Bronchial epithelial cell (primary cell): ENCODE data around the gene KCNAB3. TPM values are rescaled to one million over a fixed set of nuclear protein-coding genes. Genes with fewer than 3 reads are reported as not detected.

Source experiments
- DNase-seq: peaks from one replicate; pipeline ENCODE4 v3.0.0-alpha.2; 2010; ENCODE audit warnings: low read depth
- FAIRE-seq: peaks from 2 replicates; lab custom pipeline; 2011; peaks lifted over from hg19 to GRCh38; lab: Jason Lieb, UNC
- H3K27me3 ChIP-seq: 2 replicates; pipeline ENCODE4 v1.5.1; 2011; ENCODE audit warnings: low read length; ENCODE audit not compliant: control insufficient read depth, insufficient read depth
- H3K36me3 ChIP-seq: 2 replicates; pipeline ENCODE4 v1.5.1; 2011; ENCODE audit warnings: low read length; ENCODE audit not compliant: control insufficient read depth, insufficient read depth
- H3K4me3 ChIP-seq: 2 replicates; pipeline ENCODE4 v1.5.1; 2011; ENCODE audit warnings: mild to moderate bottlenecking, low read depth, low read length, control low read depth
- total RNA-seq: library from RNA; depleted of rRNA; stranded (reverse); fragments of >200 nt; gene quantifications from 2 replicates; pipeline ENCODE4 v1.2.1, GENCODE V29; 2014
- TF ChIP-seq, protein P1 (sequence below): IDR thresholded peaks from 2 replicates; pipeline ENCODE4 v1.5.1; 2011; ENCODE audit warnings: mild to moderate bottlenecking, moderate library complexity, low read length, control low read depth, inconsistent platforms; ENCODE audit not compliant: insufficient read depth, severe bottlenecking

Gene KCNAB3
- total RNA-seq, 1 donor from 2014 or later, result 0.79 TPM

DNA sequence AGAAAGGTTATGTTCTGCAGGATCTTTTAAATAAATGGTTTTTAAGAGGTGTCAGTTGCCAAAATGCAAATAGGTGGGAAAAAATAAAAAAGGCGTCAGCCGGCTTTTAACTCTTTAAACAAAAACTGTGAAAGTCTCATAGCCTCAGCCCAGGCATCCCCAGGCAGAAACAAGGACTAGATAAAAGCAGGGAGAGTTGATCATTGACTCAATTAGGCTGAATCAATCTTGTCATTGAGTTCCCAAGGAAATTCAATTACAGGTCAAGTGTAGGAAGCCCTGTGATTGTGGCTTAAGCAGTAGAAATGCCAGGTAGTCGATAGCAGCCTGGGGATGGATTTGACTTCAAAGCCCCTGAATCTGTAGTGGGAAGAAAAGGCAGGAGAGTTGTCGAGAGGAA is 42.0 kb upstream of the KCNAB3 start:
- no peaks in the 10 kb centered on the region for H3K27me3 ChIP-seq
- TF ChIP-seq, protein P1, sequence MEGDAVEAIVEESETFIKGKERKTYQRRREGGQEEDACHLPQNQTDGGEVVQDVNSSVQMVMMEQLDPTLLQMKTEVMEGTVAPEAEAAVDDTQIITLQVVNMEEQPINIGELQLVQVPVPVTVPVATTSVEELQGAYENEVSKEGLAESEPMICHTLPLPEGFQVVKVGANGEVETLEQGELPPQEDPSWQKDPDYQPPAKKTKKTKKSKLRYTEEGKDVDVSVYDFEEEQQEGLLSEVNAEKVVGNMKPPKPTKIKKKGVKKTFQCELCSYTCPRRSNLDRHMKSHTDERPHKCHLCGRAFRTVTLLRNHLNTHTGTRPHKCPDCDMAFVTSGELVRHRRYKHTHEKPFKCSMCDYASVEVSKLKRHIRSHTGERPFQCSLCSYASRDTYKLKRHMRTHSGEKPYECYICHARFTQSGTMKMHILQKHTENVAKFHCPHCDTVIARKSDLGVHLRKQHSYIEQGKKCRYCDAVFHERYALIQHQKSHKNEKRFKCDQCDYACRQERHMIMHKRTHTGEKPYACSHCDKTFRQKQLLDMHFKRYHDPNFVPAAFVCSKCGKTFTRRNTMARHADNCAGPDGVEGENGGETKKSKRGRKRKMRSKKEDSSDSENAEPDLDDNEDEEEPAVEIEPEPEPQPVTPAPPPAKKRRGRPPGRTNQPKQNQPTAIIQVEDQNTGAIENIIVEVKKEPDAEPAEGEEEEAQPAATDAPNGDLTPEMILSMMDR, result no peak
- H3K36me3 ChIP-seq, result no peaks in the 10 kb centered on the region
- no peak overlapping the region for H3K4me3 ChIP-seq
- DNase-seq (no peak), FAIRE-seq (no peak)

DNA sequence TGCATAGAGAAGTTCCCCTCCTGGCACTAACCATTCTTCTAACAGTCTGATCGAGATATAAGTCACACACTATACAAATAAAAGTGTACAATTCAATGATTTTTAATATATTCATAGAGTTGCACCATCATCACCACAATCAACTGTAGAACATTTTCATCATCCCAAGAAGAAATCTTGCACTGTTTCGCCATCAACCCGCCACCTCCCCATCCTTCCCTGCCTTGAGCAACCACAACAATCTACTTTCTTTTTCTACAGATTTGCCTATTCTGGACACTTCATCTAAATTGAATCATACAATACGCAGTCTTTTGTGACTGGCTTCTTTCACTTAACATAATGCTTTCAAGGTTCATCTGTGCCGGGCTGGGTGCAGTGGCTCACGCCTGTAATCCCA is 39.8 kb upstream of the KCNAB3 start:
- no peak overlapping the region for H3K4me3 ChIP-seq
- H3K36me3 ChIP-seq, result no peaks in the 10 kb centered on the region
- DNase-seq (no peak), FAIRE-seq (no peak)
- no peaks in the 10 kb centered on the region for H3K27me3 ChIP-seq
- TF ChIP-seq, protein P1, result no peak

GRCh38 chr17:7967751-7968150 is 38.1 kb upstream of the KCNAB3 start:
- H3K27me3 ChIP-seq, result no peaks in the 10 kb centered on the region
- H3K4me3 ChIP-seq, result no peak overlapping the region
- no peak for FAIRE-seq
- no peaks in the 10 kb centered on the region for H3K36me3 ChIP-seq
- no peak for DNase-seq
- TF ChIP-seq, protein P1, result no peak

GRCh38 chr17:7961421-7961820 is 31.8 kb upstream of the KCNAB3 start:
- FAIRE-seq, result no peak
- Histone ChIP-seq H3K36me3 (no peaks in the 10 kb centered on the region), H3K4me3 (no peak overlapping the region), H3K27me3 (no peaks in the 10 kb centered on the region)
- no peak for DNase-seq
- TF ChIP-seq, protein P1, result no peak

- Histone ChIP-seq H3K27me3 (no peaks in the 10 kb centered on the region), H3K36me3 (no peaks in the 10 kb centered on the region), H3K4me3 (no peak overlapping the region)
- DNase-seq, result no peak
- TF ChIP-seq, protein P1, result no peak
- FAIRE-seq, result no peak
Observed at GRCh38 chr17:7959503-7960253, 30.0 kb upstream of the KCNAB3 start.
